Neural crest cell (in vitro differentiated cells): Measurements from ENCODE around the gene TBC1D2B. TPM values are rescaled to one million over a fixed set of nuclear protein-coding genes. Genes with fewer than 3 reads are reported as not detected.

ENCODE experiments used
- DNase-seq: peaks from one replicate; pipeline ENCODE4 v3.0.0; 2021; ENCODE audit warnings: low read depth, mixed read lengths, low spot score
- H3K27ac Mint-ChIP-seq: one replicate; pipeline ENCODE4 v1.8.0; 2021; ENCODE audit warnings: mild to moderate bottlenecking, mixed read lengths; ENCODE audit not compliant: unreplicated experiment
- H3K27me3 Mint-ChIP-seq: 2 replicates; pipeline ENCODE4 v1.8.0; 2021; ENCODE audit warnings: low read depth, mild to moderate bottlenecking, mixed read lengths
- H3K36me3 Mint-ChIP-seq: 2 replicates; pipeline ENCODE4 v1.8.0; 2021; ENCODE audit warnings: low read depth, mild to moderate bottlenecking, mixed read lengths
- H3K4me1 Mint-ChIP-seq: 2 replicates; pipeline ENCODE4 v1.8.0; 2021; ENCODE audit warnings: mixed read lengths
- H3K4me3 Mint-ChIP-seq: one replicate; pipeline ENCODE4 v1.8.0; 2021; ENCODE audit warnings: mild to moderate bottlenecking, mixed read lengths
- H3K9me3 Mint-ChIP-seq: 2 replicates; pipeline ENCODE4 v1.8.0; 2021; ENCODE audit warnings: mixed read lengths
- total RNA-seq: library from RNA; stranded (reverse); gene quantifications from 2 replicates; pipeline ENCODE4 v1.2.1, GENCODE V29; 2021
- TF ChIP-seq, protein P1 (sequence below): fragments of 200-600 bp; sonication (generic); conservative IDR thresholded peaks from 2 replicates; pipeline ENCODE4 v1.5.0; 2021; ENCODE audit warnings: antibody characterized with exemption, mild to moderate bottlenecking

Gene TBC1D2B
- total RNA-seq, 1 donor from 2014 or later = 21.8 TPM

GRCh38 chr15:78075490-78076230, 1.9 kb downstream of the TBC1D2B start:
- Mint-ChIP-seq H3K4me1 (peaks cover 37% of the 10 kb centered on the region), H3K4me3 (peak overlapping the region; percentile 95), H3K27me3 (no peaks in the 10 kb centered on the region), H3K27ac (no peak overlapping the region), H3K9me3 (no peaks in the 10 kb centered on the region), H3K36me3 (no peaks in the 10 kb centered on the region)
- no peak for DNase-seq
- TF ChIP-seq, protein P1, sequence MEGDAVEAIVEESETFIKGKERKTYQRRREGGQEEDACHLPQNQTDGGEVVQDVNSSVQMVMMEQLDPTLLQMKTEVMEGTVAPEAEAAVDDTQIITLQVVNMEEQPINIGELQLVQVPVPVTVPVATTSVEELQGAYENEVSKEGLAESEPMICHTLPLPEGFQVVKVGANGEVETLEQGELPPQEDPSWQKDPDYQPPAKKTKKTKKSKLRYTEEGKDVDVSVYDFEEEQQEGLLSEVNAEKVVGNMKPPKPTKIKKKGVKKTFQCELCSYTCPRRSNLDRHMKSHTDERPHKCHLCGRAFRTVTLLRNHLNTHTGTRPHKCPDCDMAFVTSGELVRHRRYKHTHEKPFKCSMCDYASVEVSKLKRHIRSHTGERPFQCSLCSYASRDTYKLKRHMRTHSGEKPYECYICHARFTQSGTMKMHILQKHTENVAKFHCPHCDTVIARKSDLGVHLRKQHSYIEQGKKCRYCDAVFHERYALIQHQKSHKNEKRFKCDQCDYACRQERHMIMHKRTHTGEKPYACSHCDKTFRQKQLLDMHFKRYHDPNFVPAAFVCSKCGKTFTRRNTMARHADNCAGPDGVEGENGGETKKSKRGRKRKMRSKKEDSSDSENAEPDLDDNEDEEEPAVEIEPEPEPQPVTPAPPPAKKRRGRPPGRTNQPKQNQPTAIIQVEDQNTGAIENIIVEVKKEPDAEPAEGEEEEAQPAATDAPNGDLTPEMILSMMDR = no peak

DNA sequence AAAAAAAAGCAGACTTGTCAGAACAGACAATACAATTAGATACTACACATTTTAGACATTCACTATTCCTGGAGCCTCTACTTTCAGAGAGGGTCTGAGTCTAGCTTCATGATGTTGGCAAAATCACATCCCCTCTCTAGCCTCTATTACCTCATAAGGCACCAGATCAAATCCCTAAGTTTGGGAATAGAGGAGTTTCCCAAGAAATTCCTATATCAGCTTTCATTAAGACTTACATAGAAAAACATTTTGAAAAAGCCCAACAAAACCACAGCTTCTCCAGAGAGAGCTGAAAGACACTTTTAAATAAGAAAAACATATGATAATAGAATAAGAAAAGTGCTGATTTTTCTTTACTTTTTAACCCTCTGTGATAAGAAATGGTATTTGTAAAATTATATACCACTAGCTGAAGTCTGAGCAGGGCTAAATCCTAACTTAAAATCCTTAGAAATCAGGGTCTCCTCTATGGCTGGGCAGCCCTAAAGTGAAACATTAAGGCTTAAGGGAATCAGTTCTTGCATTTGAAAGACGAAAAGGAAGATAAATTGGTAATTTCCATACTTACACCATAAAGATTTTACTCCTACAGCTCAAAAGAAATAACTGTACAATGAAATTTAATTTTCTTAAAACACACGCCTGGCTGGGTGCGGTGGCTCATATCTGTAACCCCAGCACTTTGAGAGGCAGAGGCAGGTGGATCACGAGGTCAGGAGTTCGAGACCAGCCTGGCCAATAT, 4.3 kb downstream of the TBC1D2B start:
- Mint-ChIP-seq H3K9me3 (no peaks in the 10 kb centered on the region), H3K4me3 (no peak overlapping the region), H3K4me1 (peaks cover 52% of the 10 kb centered on the region), H3K27ac (peak overlapping the region; percentile 21), H3K36me3 (no peaks in the 10 kb centered on the region), H3K27me3 (no peaks in the 10 kb centered on the region)
- TF ChIP-seq, protein P1 = no peak
- DNase-seq = no peak

DNA sequence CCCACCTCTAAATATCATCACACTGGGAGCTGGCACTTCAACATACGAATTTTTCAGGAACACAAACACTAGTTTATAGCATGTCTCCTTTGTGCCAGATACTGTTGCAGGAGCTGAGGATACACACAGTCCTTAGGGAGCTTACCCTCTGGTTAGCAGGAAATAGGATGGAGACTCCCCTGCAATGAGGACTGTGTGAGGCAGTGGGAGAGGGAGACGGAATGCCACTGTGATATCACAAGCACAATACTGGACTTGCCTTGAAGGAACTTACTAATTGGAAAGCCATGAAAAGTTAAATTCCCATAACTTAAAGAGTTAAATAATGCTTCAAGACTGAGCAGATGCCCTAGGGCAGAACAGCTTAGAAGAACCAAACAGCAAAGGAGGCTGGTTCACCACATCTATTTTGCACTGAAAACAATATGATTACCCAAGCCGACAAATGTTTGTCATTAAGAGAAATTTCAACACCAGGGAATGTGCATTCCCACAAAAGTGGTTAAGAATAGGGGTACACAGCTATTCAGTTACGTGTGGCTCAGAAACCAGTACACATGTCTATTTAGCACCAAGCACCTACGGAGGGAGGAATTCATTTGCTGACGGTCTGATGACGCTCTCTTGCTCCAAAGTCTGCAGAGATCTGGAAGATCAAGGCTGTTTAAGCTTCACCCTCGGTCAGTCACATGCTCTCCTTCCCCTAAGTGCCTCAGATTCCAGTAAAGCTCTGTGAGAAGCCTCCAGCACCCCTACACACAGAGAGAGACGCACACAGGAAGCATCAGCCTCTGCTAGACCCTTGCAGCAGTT, 5.2 kb downstream of the TBC1D2B start:
- H3K27me3 Mint-ChIP-seq = no peaks in the 10 kb centered on the region
- no peak overlapping the region for H3K27ac Mint-ChIP-seq
- no peaks in the 10 kb centered on the region for H3K9me3 Mint-ChIP-seq
- H3K36me3 Mint-ChIP-seq = no peaks in the 10 kb centered on the region
- TF ChIP-seq, protein P1 = no peak
- DNase-seq = no peak
- no peak overlapping the region for H3K4me3 Mint-ChIP-seq
- H3K4me1 Mint-ChIP-seq = peaks cover 55% of the 10 kb centered on the region

DNA sequence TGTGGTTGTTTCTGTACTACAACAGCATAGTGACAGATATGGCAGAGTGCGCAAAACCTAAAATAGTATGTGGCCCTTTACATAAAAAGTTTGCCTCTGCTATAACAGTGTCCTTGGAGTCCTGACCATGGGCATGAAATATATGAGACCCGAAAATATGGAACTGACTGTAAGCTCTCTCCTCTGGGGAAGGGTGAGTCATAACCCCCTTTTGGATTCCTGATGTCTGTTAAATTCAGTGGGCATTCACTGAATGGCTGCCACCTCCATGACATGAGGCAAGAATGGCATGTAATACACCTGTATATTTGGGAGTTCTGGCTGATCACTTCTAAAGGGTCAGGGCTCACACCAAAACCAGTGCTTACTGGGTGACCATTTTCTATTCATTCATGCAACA, 6.1 kb downstream of the TBC1D2B start:
- Mint-ChIP-seq H3K9me3 (no peaks in the 10 kb centered on the region), H3K36me3 (no peaks in the 10 kb centered on the region), H3K4me3 (no peak overlapping the region), H3K27ac (no peak overlapping the region), H3K4me1 (peaks cover 59% of the 10 kb centered on the region), H3K27me3 (no peaks in the 10 kb centered on the region)
- TF ChIP-seq, protein P1 = no peak
- DNase-seq = no peak

GRCh38 chr15:78070049-78070700, 7.3 kb downstream of the TBC1D2B start:
- no peak overlapping the region for H3K4me3 Mint-ChIP-seq
- TF ChIP-seq, protein P1 = no peak
- H3K36me3 Mint-ChIP-seq = no peaks in the 10 kb centered on the region
- no peak for DNase-seq
- no peaks in the 10 kb centered on the region for H3K27me3 Mint-ChIP-seq
- H3K4me1 Mint-ChIP-seq = peaks cover 52% of the 10 kb centered on the region
- no peaks in the 10 kb centered on the region for H3K9me3 Mint-ChIP-seq
- no peak overlapping the region for H3K27ac Mint-ChIP-seq
